Measurements from ENCODE around the gene RUFY3. TPM values are rescaled to one million over a fixed set of nuclear protein-coding genes. Genes with fewer than 3 reads are reported as not detected.

Gene RUFY3
- total and polyA plus RNA-seq, 2 experiments from 2014 or later = 18.3 to 29.2 TPM

- TF ChIP-seq ZNF462 (CRISPR knock-in tag; IDR thresholded peaks at IDR 0.05) = no peak
- no peak for TF ChIP-seq NANOG (IDR thresholded peaks at IDR 0.05; ENCODE audit: borderline replicate concordance)
These were observed 26.1 kb downstream of the RUFY3 start (continued) for GRCh38 chr4:70747874-70748273.

- H3F3A ChIP-seq (replicated peaks; ENCODE audit: low read depth) = no peaks in the 10 kb centered on the region
- H3K79me2 ChIP-seq (replicated peaks; ENCODE audit: insufficient read depth) = peaks cover 3% of the 10 kb centered on the region
- H3K4me2 ChIP-seq = no peak overlapping the region
- DNase-seq (ENCODE audit: low spot score) = no peak
- no peak overlapping the region for H3K4me3 ChIP-seq
- Mint-ChIP-seq H3K4me1 (no peaks in the 10 kb centered on the region), H3K36me3 (ENCODE audit: low read depth) (no peaks in the 10 kb centered on the region), H3K9me3 (no peaks in the 10 kb centered on the region), H3K4me3 (no peak overlapping the region), H3K27me3 (ENCODE audit: insufficient read depth, low read depth, poor library complexity) (no peaks in the 10 kb centered on the region), H3K27ac (no peak overlapping the region)
- H3K9me2 ChIP-seq (ENCODE audit: insufficient read depth) = no peaks in the 10 kb centered on the region
- no peaks in the 10 kb centered on the region for H4K20me1 ChIP-seq (replicated peaks; ENCODE audit: insufficient read depth)
- H2AFZ ChIP-seq = no peak overlapping the region
- H3K27me3 ChIP-seq (ENCODE audit: insufficient read depth) = no peaks in the 10 kb centered on the region
- no peaks in the 10 kb centered on the region for H3K36me3 ChIP-seq (ENCODE audit: insufficient read depth)
- TF ChIP-seq EZH2phosphoT487 (IDR thresholded peaks at IDR 0.05; ENCODE audit: unreplicated experiment) (no peak), CTCF (conservative IDR thresholded peaks at IDR 0.05; ENCODE audit: low read depth in 2 of 2) (no peak)
- no peaks in the 10 kb centered on the region for H3K4me1 ChIP-seq (ENCODE audit: insufficient read depth)
- H3K27ac ChIP-seq (ENCODE audit: low read depth) = no peak overlapping the region
- no peak for ATAC-seq
These were observed 27.5 kb downstream of the RUFY3 start for GRCh38 chr4:70749313-70749712.

Measured in GM23338 (cell line).